Measurements from ENCODE around the gene SIRPB2. TPM values are rescaled to one million over a fixed set of nuclear protein-coding genes. Genes with fewer than 3 reads are reported as not detected.
"Not testable (repeated sequence)": the region's sequence is repeated elsewhere in the genome, so short reads cannot be mapped to it uniquely, and the experiment has no call there.

The SIRPB2 gene
- total RNA-seq, 1 donor from 2014 or later = not detected

DNA sequence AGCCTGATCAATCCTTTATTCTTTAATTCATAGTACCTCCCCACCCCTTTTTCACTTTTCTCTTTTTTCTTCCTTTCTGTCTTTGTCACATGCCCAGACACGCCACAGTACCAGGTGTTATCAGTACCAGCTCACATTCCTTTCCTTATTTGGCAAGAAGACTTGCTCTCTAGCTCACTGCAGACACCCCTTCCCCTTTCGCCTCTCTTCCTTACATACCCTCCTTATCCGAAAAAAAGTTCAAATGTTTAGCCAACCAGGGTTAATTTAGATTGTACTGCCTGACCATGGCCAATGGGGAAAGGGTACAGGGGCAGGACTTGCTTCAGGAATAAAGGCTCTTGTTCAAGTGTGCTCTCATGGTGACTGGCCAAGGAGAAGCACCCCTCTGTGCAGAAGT lies 9.3 kb upstream of the SIRPB2 start:
- no peak for DNase-seq (ENCODE audit: low spot score in 2 of 2, unreplicated experiment in 2 of 2)
- peaks cover 54% of the 10 kb centered on the region for H3K9me3 Mint-ChIP-seq
- H3K4me3 Mint-ChIP-seq = no peak overlapping the region
- TF ChIP-seq, protein P1, sequence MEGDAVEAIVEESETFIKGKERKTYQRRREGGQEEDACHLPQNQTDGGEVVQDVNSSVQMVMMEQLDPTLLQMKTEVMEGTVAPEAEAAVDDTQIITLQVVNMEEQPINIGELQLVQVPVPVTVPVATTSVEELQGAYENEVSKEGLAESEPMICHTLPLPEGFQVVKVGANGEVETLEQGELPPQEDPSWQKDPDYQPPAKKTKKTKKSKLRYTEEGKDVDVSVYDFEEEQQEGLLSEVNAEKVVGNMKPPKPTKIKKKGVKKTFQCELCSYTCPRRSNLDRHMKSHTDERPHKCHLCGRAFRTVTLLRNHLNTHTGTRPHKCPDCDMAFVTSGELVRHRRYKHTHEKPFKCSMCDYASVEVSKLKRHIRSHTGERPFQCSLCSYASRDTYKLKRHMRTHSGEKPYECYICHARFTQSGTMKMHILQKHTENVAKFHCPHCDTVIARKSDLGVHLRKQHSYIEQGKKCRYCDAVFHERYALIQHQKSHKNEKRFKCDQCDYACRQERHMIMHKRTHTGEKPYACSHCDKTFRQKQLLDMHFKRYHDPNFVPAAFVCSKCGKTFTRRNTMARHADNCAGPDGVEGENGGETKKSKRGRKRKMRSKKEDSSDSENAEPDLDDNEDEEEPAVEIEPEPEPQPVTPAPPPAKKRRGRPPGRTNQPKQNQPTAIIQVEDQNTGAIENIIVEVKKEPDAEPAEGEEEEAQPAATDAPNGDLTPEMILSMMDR (IDR thresholded peaks at IDR 0.05; ENCODE audit: unreplicated experiment) = no peak
- H3K4me1 Mint-ChIP-seq = peaks cover 4% of the 10 kb centered on the region
- H3K36me3 Mint-ChIP-seq = no peaks in the 10 kb centered on the region
- peaks cover 19% of the 10 kb centered on the region for H3K27me3 Mint-ChIP-seq (ENCODE audit: low read depth)
- H3K27ac Mint-ChIP-seq = no peak overlapping the region

DNA sequence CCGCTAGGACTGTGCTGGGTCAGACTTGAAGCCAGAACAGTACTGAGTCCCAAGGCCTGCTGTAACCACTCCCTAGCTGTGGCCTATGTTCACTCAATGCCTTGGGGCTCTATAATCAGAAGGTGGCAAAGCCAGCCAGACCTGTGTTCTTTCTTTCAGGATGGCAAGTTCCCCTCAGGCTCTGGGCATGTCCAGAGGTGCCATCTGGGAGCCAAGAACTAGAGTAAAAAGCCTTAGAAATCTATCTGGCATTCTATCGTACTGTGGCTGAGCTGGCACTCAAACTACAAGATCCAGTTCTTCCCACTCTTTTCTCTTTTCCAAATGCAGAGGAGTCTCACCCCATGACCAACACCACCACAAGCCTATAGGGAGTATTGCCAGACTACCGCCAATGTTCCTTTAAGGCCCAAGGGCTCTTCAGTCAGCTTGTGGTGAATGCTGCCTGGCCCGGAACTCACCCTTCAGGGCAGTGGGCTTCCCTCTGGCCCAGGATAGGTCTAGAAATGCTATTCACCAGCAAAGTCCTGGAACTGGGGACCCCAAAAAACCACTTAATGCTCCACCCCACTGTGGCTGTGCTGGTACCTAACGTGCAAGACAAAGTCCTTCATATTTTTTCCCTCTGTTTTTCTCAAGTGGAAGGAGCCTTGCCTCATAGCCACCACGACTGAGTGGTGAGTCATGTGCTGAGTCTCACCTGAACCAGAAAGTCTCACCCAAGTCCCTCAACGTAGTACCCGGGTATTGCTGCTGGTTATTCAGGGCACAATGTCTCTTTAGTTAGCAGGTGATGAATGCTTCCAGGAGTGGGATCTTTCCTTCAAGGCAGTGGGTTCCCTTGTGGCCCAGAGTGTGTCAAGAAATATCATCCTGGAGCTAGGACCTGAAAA lies 8.6 kb upstream of the SIRPB2 start:
- Mint-ChIP-seq H3K27ac (no peak overlapping the region), H3K36me3 (no peaks in the 10 kb centered on the region), H3K27me3 (ENCODE audit: low read depth) (peaks cover 20% of the 10 kb centered on the region)

DNA sequence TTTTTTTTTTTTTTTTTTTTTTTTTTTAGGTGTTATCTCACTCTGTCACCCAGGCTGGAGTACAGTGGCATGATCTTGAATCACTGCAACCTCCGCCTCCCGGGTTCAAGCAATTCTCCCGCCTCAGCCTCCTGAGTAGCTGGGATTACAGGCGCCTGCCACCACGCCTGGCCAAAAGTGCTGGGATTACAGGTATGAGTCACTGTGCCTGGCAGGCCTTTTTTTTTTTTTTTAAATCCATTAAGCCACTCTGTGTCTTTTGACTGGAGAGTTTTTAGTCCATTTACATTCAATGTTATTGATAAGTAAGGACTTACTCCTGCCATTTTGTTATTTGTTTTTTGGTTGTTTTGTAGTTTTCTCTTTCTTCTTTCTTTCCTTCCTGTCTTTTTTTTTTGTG lies 6.2 kb upstream of the SIRPB2 start:
- H3K27ac Mint-ChIP-seq; DNase-seq (ENCODE audit: low spot score in 2 of 2, unreplicated experiment in 2 of 2); H3K4me1 Mint-ChIP-seq; H3K4me3 Mint-ChIP-seq; H3K36me3 Mint-ChIP-seq: not testable (repeated sequence)
- Mint-ChIP-seq H3K9me3 (peaks cover 43% of the 10 kb centered on the region), H3K27me3 (ENCODE audit: low read depth) (peaks cover 26% of the 10 kb centered on the region)

More for the DNA sequence above, 8.6 kb upstream of the SIRPB2 start:
- TF ChIP-seq, protein P1 (IDR thresholded peaks at IDR 0.05; ENCODE audit: unreplicated experiment) = no peak
- Mint-ChIP-seq H3K4me3 (no peak overlapping the region), H3K9me3 (peaks cover 54% of the 10 kb centered on the region), H3K4me1 (peaks cover 4% of the 10 kb centered on the region)
- DNase-seq (ENCODE audit: low spot score in 2 of 2, unreplicated experiment in 2 of 2) = no peak

DNA sequence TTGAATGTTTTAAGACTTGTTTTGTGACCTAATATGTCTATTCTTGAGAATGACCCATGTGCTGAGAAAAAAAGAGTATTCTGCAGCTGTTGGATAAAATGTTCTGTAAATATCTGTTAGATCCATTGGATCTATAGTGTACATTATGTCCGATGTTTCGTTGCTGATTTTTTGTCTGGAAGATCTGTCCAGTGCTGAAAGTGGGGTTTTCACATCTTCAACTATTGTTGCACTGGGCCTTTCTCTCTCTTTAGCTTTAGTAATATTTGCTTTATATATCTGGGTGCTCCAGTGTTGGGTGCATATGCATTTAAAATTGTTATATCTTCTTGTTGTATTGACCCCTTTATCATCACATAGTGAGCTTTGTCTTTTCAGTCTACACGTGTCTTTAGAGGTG lies 5.7 kb upstream of the SIRPB2 start:
- H3K27me3 Mint-ChIP-seq (ENCODE audit: low read depth) = peaks cover 26% of the 10 kb centered on the region
- H3K9me3 Mint-ChIP-seq = peaks cover 40% of the 10 kb centered on the region
- H3K36me3 Mint-ChIP-seq = no peaks in the 10 kb centered on the region
- H3K4me3 Mint-ChIP-seq = no peak overlapping the region
- DNase-seq (ENCODE audit: low spot score in 2 of 2, unreplicated experiment in 2 of 2) = no peak
- TF ChIP-seq, protein P1 (IDR thresholded peaks at IDR 0.05; ENCODE audit: unreplicated experiment) = no peak
- H3K27ac Mint-ChIP-seq = no peak overlapping the region
- peaks cover 4% of the 10 kb centered on the region for H3K4me1 Mint-ChIP-seq

DNA sequence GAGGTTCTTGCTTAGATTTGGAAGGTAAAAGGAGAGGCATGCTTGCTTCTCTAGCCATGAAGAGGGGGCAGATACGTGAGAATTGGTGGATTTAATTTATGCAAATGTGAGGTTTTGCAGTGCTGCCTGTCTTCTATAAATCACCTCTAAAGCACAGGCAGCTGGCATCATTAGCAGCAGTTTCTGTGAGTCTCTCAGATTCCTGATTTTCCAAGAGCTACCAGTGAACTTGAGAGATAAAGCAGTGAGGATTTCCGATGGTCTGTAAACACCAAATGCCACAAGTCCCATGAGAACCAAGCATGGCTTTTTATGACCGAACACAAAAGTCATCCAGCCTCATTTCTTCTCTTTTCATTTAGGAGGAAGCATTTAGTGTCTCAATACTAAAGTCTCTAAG lies 3.2 kb upstream of the SIRPB2 start:
- no peaks in the 10 kb centered on the region for H3K36me3 Mint-ChIP-seq
- no peak for DNase-seq (ENCODE audit: low spot score in 2 of 2, unreplicated experiment in 2 of 2)
- H3K4me3 Mint-ChIP-seq = no peak overlapping the region
- no peaks in the 10 kb centered on the region for H3K4me1 Mint-ChIP-seq
- peaks cover 24% of the 10 kb centered on the region for H3K9me3 Mint-ChIP-seq
- TF ChIP-seq, protein P1 (IDR thresholded peaks at IDR 0.05; ENCODE audit: unreplicated experiment) = no peak
- no peak overlapping the region for H3K27ac Mint-ChIP-seq
- H3K27me3 Mint-ChIP-seq (ENCODE audit: low read depth) = peaks cover 43% of the 10 kb centered on the region

DNA sequence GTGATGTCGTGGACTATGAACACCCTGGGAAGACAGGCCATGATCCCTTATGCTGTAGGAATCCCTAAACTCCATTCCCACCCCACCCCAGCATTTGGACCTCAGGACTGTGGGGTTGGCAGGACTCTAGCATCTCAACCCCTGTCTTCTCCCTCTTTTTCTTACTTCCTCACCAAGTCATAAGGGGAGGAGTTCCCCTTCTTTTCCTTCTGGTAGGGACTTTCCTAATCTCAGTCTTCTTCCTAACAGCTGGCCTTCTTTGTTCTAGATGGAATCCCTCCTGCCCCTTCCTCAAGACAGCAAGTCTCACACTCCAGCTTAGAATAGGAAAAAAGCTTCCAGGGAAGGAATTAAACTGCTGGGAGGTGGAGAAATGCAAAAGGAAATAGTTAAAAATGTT lies 2.3 kb upstream of the SIRPB2 start:
- Mint-ChIP-seq H3K27me3 (ENCODE audit: low read depth) (peaks cover 52% of the 10 kb centered on the region), H3K9me3 (peaks cover 19% of the 10 kb centered on the region), H3K27ac (no peak overlapping the region), H3K4me1 (no peaks in the 10 kb centered on the region), H3K36me3 (no peaks in the 10 kb centered on the region), H3K4me3 (no peak overlapping the region)
- DNase-seq (ENCODE audit: low spot score in 2 of 2, unreplicated experiment in 2 of 2) = no peak
- TF ChIP-seq, protein P1 (IDR thresholded peaks at IDR 0.05; ENCODE audit: unreplicated experiment) = no peak
